GM12873 (cell line): Measurements from ENCODE around the gene FAM3B.
A peak's percentile ranks its signal among the peaks of the same experiment; 100 is the strongest.

Experiments
- TF ChIP-seq, protein P1 (sequence below): IDR thresholded peaks from 2 replicates; pipeline ENCODE4 v1.5.1; 2012; ENCODE audit warnings: low read depth, mild to moderate bottlenecking, moderate library complexity, low read length, control low read depth; ENCODE audit not compliant: insufficient read depth; ENCODE audit errors: missing control alignments

The FAM3B gene

DNA sequence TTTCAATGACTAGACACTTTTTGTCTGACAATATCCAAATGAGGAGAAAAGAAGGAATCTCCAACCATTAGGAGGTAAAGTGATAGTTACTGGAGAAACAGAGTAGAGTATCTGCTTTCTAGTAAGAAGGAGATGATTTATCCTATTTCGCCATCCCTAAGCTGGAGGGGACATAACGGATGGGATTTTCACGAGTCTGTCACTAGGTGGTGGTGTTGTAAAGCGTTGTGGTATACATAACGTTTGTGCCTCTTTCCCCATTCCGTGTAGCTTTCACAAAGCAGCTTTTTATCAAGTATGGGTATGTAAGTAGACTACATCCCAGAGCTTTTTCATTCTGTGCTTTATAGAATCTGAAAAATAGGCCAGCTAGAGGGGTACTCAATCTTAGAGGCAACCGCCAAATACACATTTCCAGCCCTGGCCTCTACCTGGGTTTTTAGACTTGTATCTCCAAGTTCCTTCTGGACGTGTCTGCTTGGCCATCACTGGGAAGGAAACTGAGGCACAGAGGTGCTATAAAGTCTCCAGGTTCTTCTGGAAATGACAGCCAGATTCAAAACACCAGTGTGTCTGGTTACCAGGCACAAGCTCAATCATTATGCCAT, 33.3 kb upstream of the FAM3B start:
- TF ChIP-seq, protein P1, sequence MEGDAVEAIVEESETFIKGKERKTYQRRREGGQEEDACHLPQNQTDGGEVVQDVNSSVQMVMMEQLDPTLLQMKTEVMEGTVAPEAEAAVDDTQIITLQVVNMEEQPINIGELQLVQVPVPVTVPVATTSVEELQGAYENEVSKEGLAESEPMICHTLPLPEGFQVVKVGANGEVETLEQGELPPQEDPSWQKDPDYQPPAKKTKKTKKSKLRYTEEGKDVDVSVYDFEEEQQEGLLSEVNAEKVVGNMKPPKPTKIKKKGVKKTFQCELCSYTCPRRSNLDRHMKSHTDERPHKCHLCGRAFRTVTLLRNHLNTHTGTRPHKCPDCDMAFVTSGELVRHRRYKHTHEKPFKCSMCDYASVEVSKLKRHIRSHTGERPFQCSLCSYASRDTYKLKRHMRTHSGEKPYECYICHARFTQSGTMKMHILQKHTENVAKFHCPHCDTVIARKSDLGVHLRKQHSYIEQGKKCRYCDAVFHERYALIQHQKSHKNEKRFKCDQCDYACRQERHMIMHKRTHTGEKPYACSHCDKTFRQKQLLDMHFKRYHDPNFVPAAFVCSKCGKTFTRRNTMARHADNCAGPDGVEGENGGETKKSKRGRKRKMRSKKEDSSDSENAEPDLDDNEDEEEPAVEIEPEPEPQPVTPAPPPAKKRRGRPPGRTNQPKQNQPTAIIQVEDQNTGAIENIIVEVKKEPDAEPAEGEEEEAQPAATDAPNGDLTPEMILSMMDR, result peak; percentile 84

DNA sequence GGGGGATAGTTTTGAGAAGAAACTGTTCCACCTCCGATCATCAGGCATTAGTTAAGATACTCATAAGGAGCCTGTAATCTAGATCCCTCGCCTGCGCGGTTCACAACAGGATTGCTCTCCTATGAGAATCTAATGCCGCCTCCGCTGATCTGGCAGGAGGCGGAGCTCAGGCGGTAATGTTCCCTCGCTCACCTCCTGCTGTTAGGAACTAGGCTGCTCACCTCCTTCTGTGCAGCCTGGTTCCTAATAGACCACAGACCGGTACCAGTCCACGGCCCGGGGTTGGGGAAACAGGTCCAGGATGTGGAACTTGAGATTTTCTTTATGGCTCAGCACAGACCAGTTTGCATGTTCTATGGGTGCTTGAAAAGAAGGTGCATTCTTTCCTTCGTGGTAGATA, 27.2 kb upstream of the FAM3B start:
- TF ChIP-seq, protein P1, result no peak

DNA sequence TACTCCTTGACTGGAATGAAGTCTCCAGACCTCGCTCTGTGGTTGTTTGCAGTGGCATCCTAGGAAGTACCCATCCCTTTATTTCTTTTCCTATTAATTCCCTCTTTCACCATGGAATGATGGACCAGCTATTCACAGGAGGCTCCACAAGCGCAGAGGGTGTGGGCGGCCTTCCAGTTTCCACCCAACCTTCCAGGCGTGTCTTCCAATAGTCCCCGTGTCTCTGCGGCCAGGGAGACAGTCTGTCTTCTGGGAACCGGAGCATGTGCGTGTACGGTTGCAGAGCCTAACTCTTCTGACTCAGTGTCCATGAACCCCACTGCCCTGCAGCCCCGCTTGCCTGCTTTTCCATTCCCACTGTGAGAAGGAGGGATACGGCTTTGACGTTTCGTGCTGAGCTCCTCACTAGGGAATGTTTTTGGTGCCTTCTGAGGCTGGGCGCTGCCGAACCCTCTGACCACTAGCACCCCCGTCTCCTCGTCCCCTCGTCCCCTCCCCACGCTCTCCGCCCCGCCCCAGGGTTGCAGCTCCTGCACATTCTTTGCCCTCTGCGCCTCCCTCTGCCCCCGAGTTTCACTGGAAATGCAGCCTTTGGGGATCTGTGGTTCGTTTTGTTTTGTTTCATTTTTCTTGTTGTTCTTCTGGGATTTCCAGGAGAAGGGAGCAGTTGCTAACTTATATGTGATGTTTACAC, 26.3 kb upstream of the FAM3B start:
- TF ChIP-seq, protein P1, result no peak

DNA sequence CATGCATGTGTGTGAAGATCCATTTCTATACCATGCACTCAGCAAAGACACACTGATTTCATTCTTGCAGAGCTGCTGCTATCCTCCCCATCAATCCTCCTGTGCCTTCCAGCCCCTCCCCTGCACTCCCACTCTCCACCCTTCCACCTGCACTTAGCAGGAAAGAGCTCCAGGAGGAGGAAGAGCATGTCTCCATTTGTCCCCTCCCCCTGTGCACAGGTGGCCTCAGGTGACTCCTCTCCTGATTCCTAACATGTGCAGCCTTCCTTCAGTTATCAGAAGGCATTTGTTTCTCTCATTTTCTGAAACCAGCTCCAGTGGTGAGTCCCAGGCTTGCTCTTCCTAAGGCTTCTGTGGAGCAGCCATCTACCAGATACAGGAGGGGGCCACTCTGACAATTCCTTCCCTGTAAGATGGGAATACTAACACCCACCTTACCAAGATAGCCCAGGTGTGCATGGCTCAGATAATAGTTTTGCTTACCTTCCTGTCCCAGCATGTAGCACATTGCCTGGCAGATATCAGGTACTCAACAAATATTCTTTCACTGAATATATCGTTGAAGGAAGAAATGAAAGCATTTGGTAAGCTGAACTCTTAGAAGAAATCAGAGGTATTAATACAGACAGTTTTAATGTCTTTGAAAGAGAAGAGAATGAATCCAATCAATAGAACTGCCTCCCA, 21.9 kb upstream of the FAM3B start:
- TF ChIP-seq, protein P1, result no peak

DNA sequence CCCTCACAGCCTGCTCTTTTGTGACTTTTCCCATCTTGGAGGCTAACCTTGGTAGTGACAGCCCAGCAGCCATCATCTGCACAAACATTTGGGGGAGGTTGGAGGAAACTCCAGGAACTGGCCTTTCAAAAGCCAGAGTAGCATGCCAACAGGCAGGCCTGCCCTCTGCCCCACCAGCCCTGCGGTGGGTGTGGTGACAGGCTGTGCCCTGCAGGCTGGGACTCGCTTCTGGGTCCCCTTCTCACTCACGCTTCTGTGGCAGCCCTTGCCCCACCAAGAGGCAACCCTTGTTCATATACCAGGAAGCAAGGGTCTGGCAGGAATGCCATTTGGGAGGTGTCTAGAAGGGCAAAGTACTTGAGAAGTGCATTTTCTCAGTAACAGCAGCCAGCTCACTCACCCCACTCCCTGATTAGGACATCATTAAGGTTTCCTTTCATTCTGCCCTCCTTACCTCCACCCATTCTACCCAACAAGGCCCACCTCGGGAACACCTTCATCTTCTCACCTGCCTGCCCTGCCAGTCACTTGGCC, 20.8 kb upstream of the FAM3B start:
- TF ChIP-seq, protein P1, result no peak

DNA sequence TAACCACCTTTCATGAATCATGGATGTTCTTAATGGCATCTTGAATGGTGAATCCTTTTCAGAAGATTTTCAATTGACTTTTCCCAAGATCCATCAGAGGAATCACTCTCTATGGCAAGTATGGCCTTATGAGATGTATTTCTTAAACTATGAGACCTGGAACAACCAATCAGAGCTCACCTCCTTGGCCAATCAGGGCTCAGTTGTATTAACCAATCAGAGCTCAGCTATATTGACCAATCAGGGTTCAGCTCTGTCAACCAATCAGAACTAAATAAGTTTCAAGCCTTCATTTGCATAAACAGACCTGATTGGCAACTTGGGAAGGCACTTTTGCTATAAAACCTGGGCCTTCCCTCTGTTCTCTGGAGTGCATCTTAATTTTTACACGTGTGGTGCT, 13.6 kb upstream of the FAM3B start:
- TF ChIP-seq, protein P1, result no peak

DNA sequence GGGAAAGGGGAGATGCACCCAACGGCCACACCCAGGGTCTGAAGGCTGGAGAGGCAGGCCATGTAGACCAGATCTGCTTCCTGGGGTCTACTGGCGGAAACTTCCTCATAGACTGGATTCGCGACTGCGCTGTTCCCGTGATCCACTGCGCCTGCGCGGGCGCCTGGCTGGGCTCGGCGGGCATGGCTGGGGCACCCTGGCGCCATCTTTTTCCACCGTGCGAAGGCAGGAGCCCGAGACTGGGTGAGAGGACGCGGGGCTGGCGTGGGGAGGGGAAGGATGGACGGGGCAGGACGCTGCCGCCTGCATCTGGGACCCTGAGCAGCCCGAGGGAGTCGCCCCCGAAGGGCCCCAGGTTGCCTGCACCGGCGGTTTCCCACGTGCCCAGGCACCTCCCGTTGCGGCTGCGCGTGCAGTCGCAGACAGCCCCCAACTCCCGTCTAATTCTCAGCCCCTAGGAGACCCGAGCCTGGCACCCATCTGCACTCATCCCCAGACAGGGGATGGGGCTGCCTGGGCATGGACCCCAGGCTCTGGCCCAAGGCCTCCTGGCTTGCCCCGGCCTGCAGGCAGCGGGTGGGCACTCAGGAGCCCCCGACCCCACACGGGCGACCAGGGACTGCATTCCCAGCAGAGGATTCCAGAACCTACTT, 12.4 kb upstream of the FAM3B start:
- TF ChIP-seq, protein P1, result no peak
